Loucy (cell line): ENCODE data around the gene ABCA7.

Source experiments
- H2AFZ ChIP-seq: fragments of 200-600 bp; sonication (generic); 2 replicates; pipeline ENCODE4 v1.6.0; 2016; ENCODE audit warnings: antibody characterized with exemption, mild to moderate bottlenecking, low read length, moderate library complexity
- H3F3A ChIP-seq: fragments of 200-600 bp; 2 replicates; pipeline ENCODE4 v1.6.0; 2016; ENCODE audit warnings: antibody characterized with exemption, low read depth, mild to moderate bottlenecking
- H3K27me3 ChIP-seq: fragments of 200-600 bp; sonication (generic); 2 replicates; pipeline ENCODE4 v1.6.1; 2014; ENCODE audit warnings: low read length, mild to moderate bottlenecking; ENCODE audit not compliant: insufficient read depth, poor library complexity, severe bottlenecking
- H3K36me3 ChIP-seq: fragments of 200-600 bp; sonication (generic); 2 replicates; pipeline ENCODE4 v1.6.1; 2016; ENCODE audit warnings: low read length; ENCODE audit not compliant: insufficient read depth
- H3K4me1 ChIP-seq: fragments of 200-600 bp; sonication (generic); 2 replicates; pipeline ENCODE4 v1.5.1; 2014; ENCODE audit warnings: low read length, mild to moderate bottlenecking; ENCODE audit not compliant: insufficient read depth, poor library complexity, severe bottlenecking
- H3K4me2 ChIP-seq: fragments of 200-600 bp; sonication (generic); 2 replicates; pipeline ENCODE4 v1.6.0; 2014; ENCODE audit warnings: antibody characterized with exemption, low read length, low read depth, mild to moderate bottlenecking; ENCODE audit not compliant: poor library complexity, severe bottlenecking
- H3K4me3 ChIP-seq: fragments of 200-600 bp; sonication (generic); 2 replicates; pipeline ENCODE4 v1.5.1; 2014; ENCODE audit warnings: low read length, mild to moderate bottlenecking, mixed read lengths; ENCODE audit not compliant: poor library complexity, severe bottlenecking
- H3K79me2 ChIP-seq: fragments of 200-600 bp; sonication (generic); 2 replicates; pipeline ENCODE4 v1.6.1; 2014; ENCODE audit warnings: low read length; ENCODE audit not compliant: insufficient read depth
- H3K9ac ChIP-seq: fragments of 200-600 bp; sonication (generic); 2 replicates; pipeline ENCODE4 v1.6.0; 2014; ENCODE audit warnings: mild to moderate bottlenecking, low read depth, low read length, moderate library complexity; ENCODE audit not compliant: poor library complexity, severe bottlenecking
- H3K9me2 ChIP-seq: fragments of 200-600 bp; sonication (generic); replicated peaks from 2 replicates; pipeline ENCODE4 v1.6.1; 2016; ENCODE audit warnings: low read depth, low read length, mixed read lengths
- H3K9me3 ChIP-seq: fragments of 200-600 bp; sonication (generic); 2 replicates; pipeline ENCODE4 v1.6.1; 2014; ENCODE audit warnings: mild to moderate bottlenecking, antibody characterized with exemption, low read length, low read depth; ENCODE audit not compliant: insufficient read depth
- H4K20me1 ChIP-seq: fragments of 200-600 bp; sonication (generic); 2 replicates; pipeline ENCODE4 v1.6.0; 2014; ENCODE audit warnings: antibody characterized with exemption, low read length, mild to moderate bottlenecking; ENCODE audit not compliant: insufficient read depth, poor library complexity, severe bottlenecking
- CTCF ChIP-seq: fragments of 200-600 bp; sonication (generic); conservative IDR thresholded peaks from 2 replicates; pipeline ENCODE4 v1.5.1; 2014; ENCODE audit warnings: mild to moderate bottlenecking, antibody characterized with exemption, low read length
- EZH2phosphoT487 ChIP-seq: fragments of 200-600 bp; IDR thresholded peaks from 2 replicates; pipeline ENCODE4 v1.6.1; 2018; ENCODE audit warnings: antibody characterized with exemption, mild to moderate bottlenecking, moderate library complexity, borderline replicate concordance

ABCA7 gene

GRCh38 chr19:1039646-1040475, at the start of gene ABCA7:
Gene ABCA7, plus strand, starts transcription at chr19:1040107. Its CDS starts 1,255 bp downstream, at chr19:1041362.
- Histone ChIP-seq H3K9ac (peak within 1 kb of the TSS; percentile 76), H3K9me3 (no peaks in the 10 kb centered on the region), H3K79me2 (no peaks in the 10 kb centered on the region; the same call in 1 of the 2 replicates), H3F3A (peaks cover 10% of the 10 kb centered on the region), H3K9me2 (no peaks in the 10 kb centered on the region), H3K4me3 (peak within 1 kb of the TSS; percentile 83), H4K20me1 (peaks cover 10% of the 10 kb centered on the region), H2AFZ (peak within 1 kb of the TSS; percentile 59), H3K4me2 (peak within 1 kb of the TSS; percentile 88), H3K36me3 (peaks cover 8% of the 10 kb centered on the region; the same call in 1 of the 2 replicates), H3K4me1 (peaks cover 39% of the 10 kb centered on the region), H3K27me3 (no peaks in the 10 kb centered on the region)
- TF ChIP-seq EZH2phosphoT487: no peak
- TF ChIP-seq CTCF: no peak

- H3K36me3 ChIP-seq: no peaks in the 10 kb centered on the region; the same call in 1 of the 2 replicates
- no peaks in the 10 kb centered on the region; the same call in 1 of the 2 replicates for H3F3A ChIP-seq
- H3K27me3 ChIP-seq: no peaks in the 10 kb centered on the region
- H3K4me3 ChIP-seq: no peak overlapping the region
- H3K9ac ChIP-seq: no peak overlapping the region
- TF ChIP-seq CTCF: no peak
- TF ChIP-seq EZH2phosphoT487: no peak
- H3K4me1 ChIP-seq: peaks cover 7% of the 10 kb centered on the region
- no peak overlapping the region for H2AFZ ChIP-seq
- H3K79me2 ChIP-seq: peaks cover 11% of the 10 kb centered on the region
- H3K9me2 ChIP-seq: no peaks in the 10 kb centered on the region
- no peaks in the 10 kb centered on the region for H3K9me3 ChIP-seq
- no peaks in the 10 kb centered on the region for H4K20me1 ChIP-seq
- no peak overlapping the region for H3K4me2 ChIP-seq
Observed at GRCh38 chr19:990119-990571, 49.8 kb upstream of the ABCA7 start.

GRCh38 chr19:990746-991145, 49.2 kb upstream of the ABCA7 start:
- no peaks in the 10 kb centered on the region; the same call in 1 of the 2 replicates for H3K36me3 ChIP-seq
- H3K4me2 ChIP-seq: no peak overlapping the region
- H3K9me2 ChIP-seq: no peaks in the 10 kb centered on the region
- TF ChIP-seq EZH2phosphoT487 (no peak), CTCF (no peak)
- H3K9ac ChIP-seq: no peak overlapping the region
- no peaks in the 10 kb centered on the region for H3K9me3 ChIP-seq
- H2AFZ ChIP-seq: no peak overlapping the region
- no peaks in the 10 kb centered on the region; the same call in 1 of the 2 replicates for H3F3A ChIP-seq
- H3K79me2 ChIP-seq: peaks cover 5% of the 10 kb centered on the region; the same call in 1 of the 2 replicates
- H3K27me3 ChIP-seq: no peaks in the 10 kb centered on the region
- no peaks in the 10 kb centered on the region for H4K20me1 ChIP-seq
- H3K4me1 ChIP-seq: peaks cover 1% of the 10 kb centered on the region
- no peak overlapping the region for H3K4me3 ChIP-seq
